Measurements from ENCODE around the gene PALD1. TPM values are rescaled to one million over a fixed set of nuclear protein-coding genes. Genes with fewer than 3 reads are reported as not detected.

Gene PALD1
- total RNA-seq, 4 donors from 2014 or later, result 10.4 to 19.1 (median 12.8) TPM

DNA sequence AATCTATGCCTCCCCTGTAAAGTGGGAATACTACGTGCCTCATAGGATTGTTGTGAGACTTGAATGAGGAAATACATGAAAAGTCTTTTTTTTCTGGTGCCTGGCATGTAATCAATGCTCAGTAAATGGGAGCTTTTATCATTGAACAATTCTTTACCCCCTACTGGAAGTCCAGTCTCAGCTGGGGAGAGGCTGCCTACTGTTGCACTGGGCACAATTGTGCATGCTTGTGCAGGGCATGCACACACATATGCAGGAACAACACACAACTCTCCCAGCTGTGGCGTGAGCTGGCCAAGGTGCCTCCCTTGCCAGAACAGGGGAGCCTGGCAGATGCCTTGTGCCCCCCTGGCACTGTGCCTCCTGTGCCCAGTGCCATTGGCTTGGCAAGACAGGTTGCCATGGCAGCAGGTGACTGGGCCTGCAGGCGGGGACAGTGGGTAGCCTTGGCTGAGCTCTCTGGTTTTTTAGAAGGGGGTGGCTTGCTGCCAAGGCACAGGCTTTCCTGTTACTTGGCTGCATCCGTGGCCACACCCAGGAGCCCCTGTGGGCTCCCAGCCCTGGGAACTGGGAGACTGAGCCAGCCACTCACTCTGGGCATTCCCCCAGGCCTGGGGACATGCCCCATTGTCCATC lies 16.1 kb upstream of the PALD1 start:
- 40% methylated on average over 2 of the region's 4 CpGs for WGBS
- H3K36me3 ChIP-seq, result no peaks in the 10 kb centered on the region
- peak overlapping the region; percentile 31 to 60 (median 33) for H3K27ac ChIP-seq (replicated peaks in 1 of 4)
- intact Hi-C loops (cut with DNase I), result loop anchor here (5.0 kb wide), 1 partner anchor 295 kb away; no protein-coding TSS in a partner anchor
- no peak overlapping the region for H3K4me3 ChIP-seq
- TF ChIP-seq EP300 (IDR thresholded peaks at IDR 0.05) (no peak), POLR2AphosphoS5 (IDR thresholded peaks at IDR 0.05) (peak; percentile 17 to 21)
- H3K9me3 ChIP-seq, result no peaks in the 10 kb centered on the region
- no peak for DNase-seq (ENCODE audit: extremely low spot score)
- H3K4me1 ChIP-seq, result peaks cover 39 to 57% (median 53%) of the 10 kb centered on the region in 4 donors
- no peaks in the 10 kb centered on the region for H3K27me3 ChIP-seq

- TF ChIP-seq EP300 (IDR thresholded peaks at IDR 0.05) (no peak), POLR2AphosphoS5 (IDR thresholded peaks at IDR 0.05) (no peak), POLR2A (IDR thresholded peaks at IDR 0.05; ENCODE audit: low read depth) (no peak)
- TF ChIP-seq, protein P1, sequence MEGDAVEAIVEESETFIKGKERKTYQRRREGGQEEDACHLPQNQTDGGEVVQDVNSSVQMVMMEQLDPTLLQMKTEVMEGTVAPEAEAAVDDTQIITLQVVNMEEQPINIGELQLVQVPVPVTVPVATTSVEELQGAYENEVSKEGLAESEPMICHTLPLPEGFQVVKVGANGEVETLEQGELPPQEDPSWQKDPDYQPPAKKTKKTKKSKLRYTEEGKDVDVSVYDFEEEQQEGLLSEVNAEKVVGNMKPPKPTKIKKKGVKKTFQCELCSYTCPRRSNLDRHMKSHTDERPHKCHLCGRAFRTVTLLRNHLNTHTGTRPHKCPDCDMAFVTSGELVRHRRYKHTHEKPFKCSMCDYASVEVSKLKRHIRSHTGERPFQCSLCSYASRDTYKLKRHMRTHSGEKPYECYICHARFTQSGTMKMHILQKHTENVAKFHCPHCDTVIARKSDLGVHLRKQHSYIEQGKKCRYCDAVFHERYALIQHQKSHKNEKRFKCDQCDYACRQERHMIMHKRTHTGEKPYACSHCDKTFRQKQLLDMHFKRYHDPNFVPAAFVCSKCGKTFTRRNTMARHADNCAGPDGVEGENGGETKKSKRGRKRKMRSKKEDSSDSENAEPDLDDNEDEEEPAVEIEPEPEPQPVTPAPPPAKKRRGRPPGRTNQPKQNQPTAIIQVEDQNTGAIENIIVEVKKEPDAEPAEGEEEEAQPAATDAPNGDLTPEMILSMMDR (IDR thresholded peaks at IDR 0.05), result no peak
- no peak overlapping the region for H3K4me3 ChIP-seq
- H3K27me3 ChIP-seq, result no peaks in the 10 kb centered on the region
- H3K9me3 ChIP-seq, result no peaks in the 10 kb centered on the region
- no peak overlapping the region for H3K27ac ChIP-seq (replicated peaks in 1 of 4)
- H3K4me1 ChIP-seq, result peaks cover 22 to 36% (median 27%) of the 10 kb centered on the region in 4 donors
- intact Hi-C loops (cut with DNase I), result no loop called here
- 97% methylated on average over 4 of the region's 4 CpGs for WGBS
- H3K36me3 ChIP-seq, result no peaks in the 10 kb centered on the region
- DNase-seq (ENCODE audit: extremely low spot score), result no peak
These were observed 13.3 kb upstream of the PALD1 start for GRCh38 chr10:70465278-70465677.

DNA sequence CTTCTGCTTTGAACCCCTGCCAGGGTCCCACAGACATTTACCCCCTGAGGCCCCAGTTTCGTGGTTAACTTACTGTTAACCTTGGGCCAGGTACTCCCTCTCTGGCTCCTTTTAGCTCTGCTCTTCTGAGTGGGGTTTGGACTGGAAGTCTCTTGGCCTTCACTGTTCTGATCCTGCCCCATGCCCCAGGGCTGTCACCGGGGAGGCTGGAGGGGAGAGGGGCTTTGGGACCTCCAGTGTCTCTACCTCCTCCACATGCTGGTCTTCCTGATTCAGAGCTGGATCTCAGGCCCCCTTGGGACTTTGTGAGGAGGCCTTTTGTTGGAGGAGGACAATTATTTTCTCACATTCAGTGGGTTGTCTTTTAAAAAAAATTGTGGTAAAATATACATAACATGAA lies 12.7 kb upstream of the PALD1 start:
- H3K9me3 ChIP-seq, result no peaks in the 10 kb centered on the region
- no peak for DNase-seq (ENCODE audit: extremely low spot score)
- H3K27ac ChIP-seq (replicated peaks in 1 of 4), result no peak overlapping the region
- H3K27me3 ChIP-seq, result no peaks in the 10 kb centered on the region
- peaks cover 22 to 36% (median 27%) of the 10 kb centered on the region in 4 donors for H3K4me1 ChIP-seq
- H3K4me3 ChIP-seq, result no peak overlapping the region
- H3K36me3 ChIP-seq, result no peaks in the 10 kb centered on the region
- TF ChIP-seq, protein P1 (IDR thresholded peaks at IDR 0.05), result no peak
- TF ChIP-seq POLR2A (IDR thresholded peaks at IDR 0.05; ENCODE audit: low read depth) (no peak), EP300 (IDR thresholded peaks at IDR 0.05) (no peak), POLR2AphosphoS5 (IDR thresholded peaks at IDR 0.05) (no peak)
- intact Hi-C loops (cut with DNase I), result no loop called here
- 90% methylated on average over 2 of the region's 2 CpGs for WGBS

GRCh38 chr10:70466951-70467350 lies 11.6 kb upstream of the PALD1 start:
- no peak overlapping the region for H3K4me3 ChIP-seq
- no peak for DNase-seq (ENCODE audit: extremely low spot score)
- WGBS, result 94% methylated on average over 3 of the region's 3 CpGs
- intact Hi-C loops (cut with DNase I), result no loop called here
- no peak overlapping the region for H3K27ac ChIP-seq (replicated peaks in 1 of 4)
- H3K4me1 ChIP-seq, result peaks cover 17 to 25% (median 18%) of the 10 kb centered on the region in 4 donors
- no peaks in the 10 kb centered on the region for H3K9me3 ChIP-seq
- H3K27me3 ChIP-seq, result no peaks in the 10 kb centered on the region
- H3K36me3 ChIP-seq, result no peaks in the 10 kb centered on the region
- TF ChIP-seq POLR2A (IDR thresholded peaks at IDR 0.05; ENCODE audit: low read depth) (no peak), POLR2AphosphoS5 (IDR thresholded peaks at IDR 0.05) (no peak), EP300 (IDR thresholded peaks at IDR 0.05) (no peak)
- TF ChIP-seq, protein P1 (IDR thresholded peaks at IDR 0.05), result no peak

DNA sequence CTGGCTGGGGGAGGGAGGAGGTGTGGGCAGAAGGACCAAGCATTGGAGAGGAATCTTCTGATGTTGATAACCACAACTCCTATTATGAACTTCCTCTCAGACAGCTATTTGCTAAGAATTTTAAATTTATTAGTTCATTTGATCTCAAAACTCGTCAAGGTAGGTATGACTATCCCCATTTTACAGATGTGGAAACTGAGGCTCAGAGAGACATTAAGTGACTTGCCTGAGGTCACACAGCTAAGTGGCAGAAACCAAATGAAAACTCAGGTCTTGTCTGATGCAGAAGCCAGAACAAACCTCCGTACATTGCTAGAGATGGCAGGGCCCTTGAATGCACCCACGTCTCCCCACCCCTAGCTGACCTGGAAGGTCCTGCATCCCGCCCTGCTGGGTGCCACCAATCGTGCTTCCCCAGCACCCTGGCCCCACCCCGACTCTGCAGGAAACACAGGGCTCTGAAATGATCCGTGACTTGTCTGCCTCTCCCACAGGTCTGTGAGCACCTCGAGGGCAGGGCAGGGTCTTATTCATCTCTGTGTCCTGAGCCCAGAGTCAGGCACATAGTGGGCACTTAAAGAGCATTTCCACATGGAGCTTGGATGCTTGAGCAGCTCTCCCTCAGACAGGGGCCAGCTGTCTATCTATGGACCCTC lies 5.6 kb upstream of the PALD1 start:
- whole genome bisulfite sequencing, result 90% methylated on average over 8 of the region's 8 CpGs
- DNase-seq (ENCODE audit: extremely low spot score), result no peak
- intact Hi-C loops (cut with DNase I), result no loop called here

More for the DNA sequence above, 5.6 kb upstream of the PALD1 start:
- H3K36me3 ChIP-seq, result no peaks in the 10 kb centered on the region
- H3K4me1 ChIP-seq, result peaks cover 8 to 10% (median 8%) of the 10 kb centered on the region in 4 donors
- TF ChIP-seq EP300 (IDR thresholded peaks at IDR 0.05) (no peak), POLR2AphosphoS5 (IDR thresholded peaks at IDR 0.05) (no peak), POLR2A (IDR thresholded peaks at IDR 0.05; ENCODE audit: low read depth) (no peak)
- TF ChIP-seq, protein P1 (IDR thresholded peaks at IDR 0.05), result no peak
- no peaks in the 10 kb centered on the region for H3K9me3 ChIP-seq
- no peaks in the 10 kb centered on the region for H3K27me3 ChIP-seq
- no peak overlapping the region for H3K4me3 ChIP-seq
- no peak overlapping the region for H3K27ac ChIP-seq (replicated peaks in 1 of 4)

Measured in esophagus muscularis mucosa (tissue), 4 donors.